PC-3 (cell line): ENCODE measurements around the gene IGIP. TPM values are rescaled to one million over a fixed set of nuclear protein-coding genes. Genes with fewer than 3 reads are reported as not detected.

Experiments
- ATAC-seq: fragments of 200-7000 bp; cut with Tn5 transposase; 2 replicates; pipeline ENCODE4 v1.9.1; 2020; ENCODE audit warnings: mild to moderate bottlenecking, moderate library complexity
- Bru-seq: library from RNA; stranded (reverse); fragments of 400-500 nt; gene quantifications from one replicate; lab custom pipeline; 2021; lab: Mats Ljungman, UMichigan
- BruChase-seq, 2 experiments: library from RNA; stranded (reverse); fragments of 400-500 nt; gene quantifications; one replicate each; lab custom pipeline; 2021; lab: Mats Ljungman, UMichigan
- BruUV-seq: library from RNA; stranded (reverse); fragments of 400-500 nt; replicated peaks from 2 replicates; lab custom pipeline; 2021; lab: Mats Ljungman, UMichigan
- CTCF ChIA-PET: fragments of 300-600 bp; sonication (Branson Sonifier 250); formaldehyde crosslinking; loops from one replicate; lab custom pipeline; 2022; ENCODE audit warnings: antibody characterized with exemption; lab: Charles Lee
- POLR2A ChIA-PET: fragments of 300-600 bp; sonication (Branson Sonifier 250); formaldehyde crosslinking; loops from one replicate; lab custom pipeline; 2022; ENCODE audit warnings: antibody characterized with exemption; ENCODE audit not compliant: unreplicated experiment; lab: Charles Lee
- DNase-seq: peaks from one replicate; pipeline ENCODE4 v3.0.0-alpha.2; 2015
- H2AFZ ChIP-seq: fragments of 300-600 bp; sonication (generic); 2 replicates; pipeline ENCODE4 v1.6.0; 2016; ENCODE audit warnings: antibody characterized with exemption, low read length
- H3F3A ChIP-seq: fragments of 300-600 bp; sonication (generic); one replicate; pipeline ENCODE4 v1.6.0; 2017; ENCODE audit warnings: antibody characterized with exemption, low read length, control low read depth, mild to moderate bottlenecking; ENCODE audit not compliant: unreplicated experiment
- H3K27ac ChIP-seq: fragments of 300-600 bp; sonication (generic); 2 replicates; pipeline ENCODE4 v1.5.1; 2016; ENCODE audit warnings: mild to moderate bottlenecking, low read length
- H3K27me3 ChIP-seq: fragments of 300-600 bp; sonication (generic); 2 replicates; pipeline ENCODE4 v1.6.1; 2016; ENCODE audit warnings: low read length, mixed read lengths
- H3K36me3 ChIP-seq: fragments of 300-600 bp; sonication (generic); 2 replicates; pipeline ENCODE4 v1.6.1; 2016; ENCODE audit warnings: low read depth, mixed run types, low read length, mixed read lengths
- H3K4me1 ChIP-seq: fragments of 300-600 bp; sonication (generic); 2 replicates; pipeline ENCODE4 v1.5.1; 2016; ENCODE audit warnings: low read length; ENCODE audit not compliant: insufficient read depth
- H3K4me2 ChIP-seq: fragments of 300-600 bp; sonication (generic); 2 replicates; pipeline ENCODE4 v1.6.0; 2016; ENCODE audit warnings: low read length
- H3K4me3 ChIP-seq: fragments of 300-600 bp; sonication (generic); 2 replicates; pipeline ENCODE4 v1.5.1; 2016; ENCODE audit warnings: mild to moderate bottlenecking, low read length, mixed read lengths
- H3K79me2 ChIP-seq: fragments of 300-600 bp; sonication (generic); 2 replicates; pipeline ENCODE4 v1.6.1; 2017; ENCODE audit warnings: low read length, mixed read lengths
- H3K9ac ChIP-seq: fragments of 300-600 bp; sonication (generic); 2 replicates; pipeline ENCODE4 v1.6.0; 2016; ENCODE audit warnings: mild to moderate bottlenecking, low read length
- H3K9me2 ChIP-seq: fragments of 300-600 bp; sonication (generic); replicated peaks from 2 replicates; pipeline ENCODE4 v1.6.1; 2016; ENCODE audit warnings: mixed run types, low read length, mixed read lengths
- H3K9me3 ChIP-seq: fragments of 300-600 bp; sonication (generic); 2 replicates; pipeline ENCODE4 v1.6.1; 2016; ENCODE audit warnings: low read length, mixed read lengths
- H4K20me1 ChIP-seq: fragments of 300-600 bp; sonication (generic); 2 replicates; pipeline ENCODE4 v1.6.1; 2016; ENCODE audit warnings: low read length, mixed read lengths
- CTCF ChIP-seq: fragments of 300-600 bp; sonication (generic); conservative IDR thresholded peaks from 2 replicates; pipeline ENCODE4 v1.5.1; 2017; ENCODE audit warnings: antibody characterized with exemption, low read depth, mild to moderate bottlenecking, low read length
- EZH2 ChIP-seq: fragments of 300-600 bp; sonication (generic); IDR thresholded peaks from one replicate; pipeline ENCODE4 v1.6.1; 2017; ENCODE audit warnings: antibody characterized with exemption, mild to moderate bottlenecking, low read length; ENCODE audit not compliant: unreplicated experiment
- EZH2phosphoT487 ChIP-seq: fragments of 300-600 bp; sonication (generic); IDR thresholded peaks from 2 replicates; pipeline ENCODE4 v1.6.1; 2018; ENCODE audit warnings: mild to moderate bottlenecking, antibody characterized with exemption, low read length, borderline replicate concordance
- intact Hi-C: fragments of 100-400 bp; cut with micrococcal nuclease; formaldehyde crosslinking; loops from 2 replicates; pipeline ENCODE4 v1.9.0; 2023
- long read RNA-seq: library from polyadenylated mRNA; unstranded; transcript quantifications from one replicate; pipeline ENCODE4 v2.0.0, GENCODE V29; 2021; ENCODE audit not compliant: unreplicated experiment
- total RNA-seq: library from RNA; depleted of rRNA; stranded (reverse); fragments of >200 nt; gene quantifications from 2 replicates; pipeline ENCODE4 v1.2.3, GENCODE V29; 2014; rRNA removed

Gene IGIP
- total RNA-seq (1.3 and 2.1 TPM in 2 replicates), Bru-seq, nascent RNA (percentile 86 among the genes with signal in this experiment), BruChase-seq, experiment 1, labeled RNA remaining after a 6-hour chase (percentile 90 among the genes with signal in this experiment), BruChase-seq, experiment 2, labeled RNA remaining after a 2-hour chase (percentile 95 among the genes with signal in this experiment)
- long read RNA-seq, partial matches to known transcripts, result 0 of 4 reads
- long read RNA-seq, other reads (novel, unspliced or antisense), result 0 of 4 reads

- intact Hi-C loops, result no loop called here
- Histone ChIP-seq H4K20me1 (no peaks in the 10 kb centered on the region), H3K9me3 (no peaks in the 10 kb centered on the region), H3F3A (no peaks in the 10 kb centered on the region), H3K27ac (no peak within 1 kb of the TSS), H3K36me3 (no peaks in the 10 kb centered on the region), H3K4me1 (peaks cover 5% of the 10 kb centered on the region; the same call in 1 of the 2 replicates), H2AFZ (no peak within 1 kb of the TSS), H3K4me3 (no peak within 1 kb of the TSS), H3K79me2 (peaks cover 12% of the 10 kb centered on the region; the same call in 1 of the 2 replicates), H3K4me2 (no peak within 1 kb of the TSS), H3K9me2 (no peaks in the 10 kb centered on the region), H3K27me3 (no peaks in the 10 kb centered on the region), H3K9ac (no peak within 1 kb of the TSS)
- POLR2A ChIA-PET, result no interaction called here
- CTCF ChIA-PET, result no interaction called here
- DNase-seq, result no peak
- BruUV-seq, result no TSS peak
- ATAC-seq, result no peak
- TF ChIP-seq EZH2 (no peak), EZH2phosphoT487 (no peak), CTCF (no peak)
These were observed at the start of gene IGIP for GRCh38 chr5:140125637-140126036. Gene IGIP, plus strand, starts transcription at chr5:140125937. Its CDS starts 2,540 bp downstream, at chr5:140128477.

GRCh38 chr5:140076142-140076541 is 49.6 kb upstream of the IGIP start:
- H3K9ac ChIP-seq, result no peak overlapping the region
- no peak overlapping the region for H3K4me3 ChIP-seq
- H3K4me1 ChIP-seq, result no peaks in the 10 kb centered on the region
- no TSS peak for BruUV-seq
- no peak for ATAC-seq
- H3K4me2 ChIP-seq, result no peak overlapping the region
- H3K79me2 ChIP-seq, result no peaks in the 10 kb centered on the region
- H3K9me3 ChIP-seq, result no peaks in the 10 kb centered on the region
- ChIA-PET CTCF (interaction anchor here (0.7 to 0.8 kb wide), 2 partner anchors 56 to 66 kb away, joined by 4 read pairs; no protein-coding TSS in a partner anchor), POLR2A (interaction anchor here (0.6 kb wide), 1 partner anchor 16 kb away, joined by 3 read pairs; no protein-coding TSS in a partner anchor)
- intact Hi-C loops, result no loop called here
- no peaks in the 10 kb centered on the region for H3K9me2 ChIP-seq
- H3K27ac ChIP-seq, result no peak overlapping the region
- H4K20me1 ChIP-seq, result no peaks in the 10 kb centered on the region
- no peak for DNase-seq
- no peaks in the 10 kb centered on the region for H3F3A ChIP-seq
- no peaks in the 10 kb centered on the region for H3K36me3 ChIP-seq
- TF ChIP-seq EZH2, result no peak
- no peak for TF ChIP-seq CTCF
- TF ChIP-seq EZH2phosphoT487, result no peak
- no peaks in the 10 kb centered on the region; the same call in 1 of the 2 replicates for H3K27me3 ChIP-seq
- H2AFZ ChIP-seq, result no peak overlapping the region

- no peak overlapping the region for H3K27ac ChIP-seq
- H3K9ac ChIP-seq, result no peak overlapping the region
- DNase-seq (no peak), ATAC-seq (no peak)
- no peak overlapping the region for H2AFZ ChIP-seq
- no peaks in the 10 kb centered on the region for H3F3A ChIP-seq
- H3K9me3 ChIP-seq, result no peaks in the 10 kb centered on the region
- ChIA-PET POLR2A (interaction anchor here (0.6 kb wide), 1 partner anchor 15 kb away, joined by 3 read pairs; no protein-coding TSS in a partner anchor), CTCF (interaction anchor here (1.0 kb wide), 1 partner anchor 67 kb away, joined by 5 read pairs; no protein-coding TSS in a partner anchor)
- intact Hi-C loops, result no loop called here
- no peak overlapping the region for H3K4me3 ChIP-seq
- H3K4me1 ChIP-seq, result no peaks in the 10 kb centered on the region
- no peaks in the 10 kb centered on the region for H3K79me2 ChIP-seq
- BruUV-seq, result no TSS peak
- no peaks in the 10 kb centered on the region for H3K36me3 ChIP-seq
- H4K20me1 ChIP-seq, result no peaks in the 10 kb centered on the region
- TF ChIP-seq EZH2phosphoT487 (no peak), EZH2 (no peak), CTCF (no peak)
- H3K4me2 ChIP-seq, result no peak overlapping the region
- H3K9me2 ChIP-seq, result no peaks in the 10 kb centered on the region
- H3K27me3 ChIP-seq, result peaks cover 2% of the 10 kb centered on the region
These were observed 48.9 kb upstream of the IGIP start for GRCh38 chr5:140076788-140077187.
